ENCODE results near the gene RBBP7. TPM values are rescaled to one million over a fixed set of nuclear protein-coding genes. Genes with fewer than 3 reads are reported as not detected.

The RBBP7 gene
- total RNA-seq, 4 donors from 2014 or later = 40.7 to 117 (median 47.8) TPM

GRCh38 chrX:16870862-16871815 lies 977 bp upstream of the RBBP7 start:
- Histone ChIP-seq H3K27me3 (no peaks in the 10 kb centered on the region), H3K4me1 (peaks cover 0 to 22% (median 2%) of the 10 kb centered on the region in 4 donors), H3K9me3 (no peaks in the 10 kb centered on the region), H3K36me3 (no peaks in the 10 kb centered on the region), H3K4me3 (peak overlapping the region; percentile 46 to 72 (median 66)), H3K27ac (peak overlapping the region; percentile 81 to 90 (median 86))
- peak in 2 of 3 donors; percentile 38 to 64 for DNase-seq
- TF ChIP-seq POLR2A (IDR thresholded peaks at IDR 0.05) (no peak), CTCF (IDR thresholded peaks at IDR 0.05) (no peak)

- H3K9me3 ChIP-seq = no peaks in the 10 kb centered on the region
Observed at GRCh38 chrX:16869393-16870094, 618 bp downstream of the RBBP7 start.

GRCh38 chrX:16868920-16869319 lies 1.2 kb downstream of the RBBP7 start:
- no peak for TF ChIP-seq POLR2A (IDR thresholded peaks at IDR 0.05)
- TF ChIP-seq CTCF (IDR thresholded peaks at IDR 0.05) = no peak
- no peaks in the 10 kb centered on the region for H3K27me3 ChIP-seq
- H3K4me3 ChIP-seq = peak overlapping the region; percentile 64 to 84 (median 70)
- H3K9me3 ChIP-seq = no peaks in the 10 kb centered on the region
- H3K4me1 ChIP-seq = peaks cover 0 to 22% (median 2%) of the 10 kb centered on the region in 4 donors
- no peak for DNase-seq
- H3K27ac ChIP-seq = peak overlapping the region; percentile 85 to 94 (median 92)
- no peaks in the 10 kb centered on the region for H3K36me3 ChIP-seq

More at GRCh38 chrX:16869393-16870094, 618 bp downstream of the RBBP7 start:
- TF ChIP-seq CTCF (IDR thresholded peaks at IDR 0.05) (no peak), POLR2A (IDR thresholded peaks at IDR 0.05) (no peak)
- peak overlapping the region; percentile 85 to 94 (median 92) for H3K27ac ChIP-seq
- H3K4me1 ChIP-seq = peaks cover 0 to 22% (median 2%) of the 10 kb centered on the region in 4 donors
- H3K27me3 ChIP-seq = no peaks in the 10 kb centered on the region
- H3K4me3 ChIP-seq = peak overlapping the region; percentile 64 to 84 (median 70)
- no peaks in the 10 kb centered on the region for H3K36me3 ChIP-seq
- peak in 2 of 3 donors; percentile 40 to 62 for DNase-seq

DNA sequence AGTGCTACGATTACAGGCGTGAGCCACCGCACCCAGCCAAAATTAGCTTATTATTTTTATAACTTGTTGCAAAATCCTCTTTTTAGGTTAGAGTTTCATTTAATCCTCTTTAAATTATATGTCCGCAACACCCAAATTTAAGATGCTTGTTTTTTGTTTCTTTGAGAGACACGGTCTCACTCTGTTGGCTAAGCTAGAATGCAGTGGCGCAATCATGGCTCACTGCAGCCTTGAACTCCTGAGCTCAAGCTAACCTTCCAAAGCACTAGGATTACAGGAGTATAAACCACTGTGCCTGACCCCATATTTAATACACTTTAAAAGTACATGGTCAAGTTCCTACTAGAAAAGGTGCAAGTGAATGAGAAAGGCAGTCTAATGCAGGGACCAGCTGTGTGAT lies 2.2 kb downstream of the RBBP7 start:
- Histone ChIP-seq H3K27me3 (no peaks in the 10 kb centered on the region), H3K36me3 (no peaks in the 10 kb centered on the region), H3K4me3 (no peak overlapping the region), H3K9me3 (no peaks in the 10 kb centered on the region), H3K4me1 (peaks cover 0 to 22% (median 2%) of the 10 kb centered on the region in 4 donors), H3K27ac (no peak overlapping the region)
- DNase-seq = no peak
- no peak for TF ChIP-seq POLR2A (IDR thresholded peaks at IDR 0.05)
- TF ChIP-seq CTCF (IDR thresholded peaks at IDR 0.05) = no peak

GRCh38 chrX:16862829-16863228 lies 7.3 kb downstream of the RBBP7 start:
- H3K27me3 ChIP-seq = no peaks in the 10 kb centered on the region
- no peaks in the 10 kb centered on the region for H3K9me3 ChIP-seq
- H3K4me3 ChIP-seq = no peak overlapping the region
- DNase-seq = no peak
- TF ChIP-seq POLR2A (IDR thresholded peaks at IDR 0.05) = no peak
- TF ChIP-seq CTCF (IDR thresholded peaks at IDR 0.05) = no peak
- H3K4me1 ChIP-seq = peaks cover 0 to 10% (median 0%) of the 10 kb centered on the region in 4 donors
- peaks cover 0 to 19% (median 0%) of the 10 kb centered on the region in 3 donors for H3K36me3 ChIP-seq
- H3K27ac ChIP-seq = no peak overlapping the region
